Right lobe of liver (tissue), 6 donors: ENCODE data around the gene SLC6A19. TPM values are rescaled to one million over a fixed set of nuclear protein-coding genes. Genes with fewer than 3 reads are reported as not detected.
A peak's percentile ranks its signal among the peaks of the same experiment; 100 is the strongest.

Source experiments
- ATAC-seq, 4 donors: fragments of 200-7000 bp; cut with Tn5 transposase; one replicate each; pipeline ENCODE4 v1.9.1; 2020; ENCODE audit warnings: mild to moderate bottlenecking in 4 of 4, moderate library complexity in 4 of 4
- DNase-seq, 3 donors: peaks; one replicate each; pipeline ENCODE4 v3.0.0-alpha.2; 2020
- H3K27ac ChIP-seq, 3 donors: fragments of 200-600 bp; one replicate each; pipeline ENCODE4 v1.8.0; 2022
- H3K27me3 ChIP-seq, 2 donors: fragments of 200-600 bp; one replicate each; pipeline ENCODE4 v1.8.0; 2022
- H3K36me3 ChIP-seq, 4 donors: fragments of 200-600 bp; sonication (generic) in 1 of 4; one replicate each; pipeline versions ENCODE4 v1.5.1 to v1.8.0; 2017 to 2022; ENCODE audit warnings: control low read depth in 1 of 4
- H3K4me1 ChIP-seq, 4 donors: fragments of 200-600 bp; sonication (generic) in 1 of 4; one replicate each; pipeline versions ENCODE4 v1.5.1 to v1.8.0; 2017 to 2022; ENCODE audit warnings: control low read depth in 1 of 4
- H3K4me3 ChIP-seq, 3 donors: fragments of 200-600 bp; one replicate each; pipeline ENCODE4 v1.8.0; 2022
- H3K9me3 ChIP-seq, 4 donors: fragments of 200-600 bp; sonication (generic) in 1 of 4; one replicate each; pipeline versions ENCODE4 v1.5.1 to v1.8.0; 2017 to 2022; ENCODE audit warnings: control low read depth in 1 of 4
- CTCF ChIP-seq, 4 donors: fragments of 200-600 bp in 3 of 4; fragments of 450-650 bp in 1 of 4; IDR thresholded peaks; one replicate each; pipeline versions ENCODE4 v1.5.1 to v1.8.0; 2016 to 2022; ENCODE audit warnings: antibody characterized with exemption in 4 of 4, mild to moderate bottlenecking in 2 of 4
- POLR2A ChIP-seq: fragments of 450-650 bp; IDR thresholded peaks from one replicate; pipeline ENCODE4 v1.6.1; 2017; ENCODE audit warnings: antibody characterized with exemption, mild to moderate bottlenecking
- WGBS: methylation state at CpG from one replicate; pipeline ENCODE4 v1.1.6; 2018; ENCODE audit warnings: low coverage, low lambda C conversion rate; ENCODE audit not compliant: insufficient coverage; ENCODE audit errors: missing lambda C conversion rate; 5-methylcytosine and 5-hydroxymethylcytosine counted together
- intact Hi-C, 2 donors: fragments of 100-400 bp; cut with DNase I; formaldehyde crosslinking; loops; one replicate each; pipeline versions ENCODE4 v1.11.2 to v1.14.1; 2022
- total RNA-seq, 6 experiments: library from RNA; depleted of rRNA in 2 of 6; stranded (reverse); fragments of >200 nt in 2 of 6; fragmentation: NEBNext Ultra II Directional in 3 of 6; extraction: Animal tissue kit (Norgen Biotek cat#: 25700) in 3 of 6; gene quantifications; one replicate each; pipeline versions ENCODE4 v1.1.0 to v1.2.4, GENCODE V29; 2016 to 2023
- donor health status: DM: no; HTN: yes; CAD: no.
- donor health status: DM: no; HTN: no; CAD: no.
- donor health status: DM: no; HTN: no; CAD: no.
- donor health status: DM: no; HTN: yes; CAD: no.
- donor health status: DM: no; HTN: yes; CAD: no.

Gene SLC6A19
- total RNA-seq, 6 experiments from 2014 or later = 0.12 to 0.93 (median 0.41) TPM

- DNase-seq (peak in 1 of 3 donors; percentile 50), ATAC-seq (no peak)
- Histone ChIP-seq H3K27me3 (no peaks in the 10 kb centered on the region), H3K9me3 (no peaks in the 10 kb centered on the region), H3K36me3 (no peaks in the 10 kb centered on the region), H3K4me3 (no peak overlapping the region), H3K4me1 (peaks cover 0 to 9% (median 4%) of the 10 kb centered on the region in 4 donors), H3K27ac (no peak overlapping the region)
- TF ChIP-seq CTCF (IDR thresholded peaks at IDR 0.05) = no peak
- TF ChIP-seq POLR2A = no peak
- 87% methylated on average over 13 of the region's 42 CpGs for WGBS
- intact Hi-C loops = loop anchor here in 1 of 2 donors (10.0 kb wide), 1 partner anchor 478 kb away; no protein-coding TSS in a partner anchor
Observed at GRCh38 chr5:1176473-1177391, 24.7 kb upstream of the SLC6A19 start.

GRCh38 chr5:1177826-1178528 is 23.4 kb upstream of the SLC6A19 start:
- H3K4me3 ChIP-seq = no peak overlapping the region
- no peaks in the 10 kb centered on the region for H3K36me3 ChIP-seq
- H3K9me3 ChIP-seq = no peaks in the 10 kb centered on the region
- TF ChIP-seq POLR2A = no peak
- no peak for TF ChIP-seq CTCF (IDR thresholded peaks at IDR 0.05)
- no peaks in the 10 kb centered on the region for H3K27me3 ChIP-seq
- no peak for ATAC-seq
- no peak overlapping the region for H3K27ac ChIP-seq
- H3K4me1 ChIP-seq = peaks cover 0 to 22% (median 9%) of the 10 kb centered on the region in 4 donors
- 85% methylated on average over 10 of the region's 30 CpGs for WGBS
- DNase-seq = peak in 1 of 3 donors; percentile 44
- intact Hi-C loops = loop anchor here in 1 of 2 donors (10.0 kb wide), 1 partner anchor 477 kb away; no protein-coding TSS in a partner anchor

GRCh38 chr5:1178529-1179382 is 22.6 kb upstream of the SLC6A19 start:
- WGBS = no CpG with 5 or more reads among the region's 34 CpGs
- ATAC-seq (peak in 3 of 4 donors; percentile 1 to 17 (median 4)), DNase-seq (no peak)
- no peaks in the 10 kb centered on the region for H3K36me3 ChIP-seq
- no peak overlapping the region for H3K4me3 ChIP-seq
- peaks cover 0 to 29% (median 13%) of the 10 kb centered on the region in 4 donors for H3K4me1 ChIP-seq
- H3K9me3 ChIP-seq = no peaks in the 10 kb centered on the region
- no peak overlapping the region for H3K27ac ChIP-seq
- no peaks in the 10 kb centered on the region for H3K27me3 ChIP-seq
- intact Hi-C loops = loop anchor here in 1 of 2 donors (10.0 kb wide), 1 partner anchor 476 kb away; no protein-coding TSS in a partner anchor
- TF ChIP-seq CTCF (IDR thresholded peaks at IDR 0.05) (no peak), POLR2A (no peak)

DNA sequence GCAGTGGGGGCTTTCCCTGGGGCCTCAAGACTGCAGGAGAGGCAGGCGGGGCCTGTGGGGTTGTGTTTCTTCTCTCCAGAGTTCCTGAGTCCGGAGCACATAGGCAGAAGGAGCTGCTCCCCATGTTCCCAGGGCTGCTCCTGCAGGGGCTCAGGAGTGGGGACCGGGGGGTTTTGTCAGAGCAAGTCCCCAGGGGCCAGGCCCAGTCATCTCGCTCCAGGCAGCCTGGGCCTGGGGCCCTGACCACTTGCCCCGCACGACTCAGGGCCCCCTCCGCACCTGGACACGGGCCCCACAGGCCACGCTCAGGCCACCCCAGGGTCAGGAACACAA is 22.0 kb upstream of the SLC6A19 start:
- no CpG with 5 or more reads among the region's 9 CpGs for WGBS
- H3K27ac ChIP-seq = no peak overlapping the region
- no peaks in the 10 kb centered on the region for H3K36me3 ChIP-seq
- DNase-seq = no peak
- no peak overlapping the region for H3K4me3 ChIP-seq
- no peaks in the 10 kb centered on the region for H3K9me3 ChIP-seq
- intact Hi-C loops = loop anchor here in 1 of 2 donors (10.0 kb wide), 1 partner anchor 475 kb away; no protein-coding TSS in a partner anchor
- no peaks in the 10 kb centered on the region for H3K27me3 ChIP-seq
- no peak for TF ChIP-seq POLR2A
- no peak for ATAC-seq
- peaks cover 0 to 35% (median 16%) of the 10 kb centered on the region in 4 donors for H3K4me1 ChIP-seq
